ENCODE measurements around the gene DKK3. TPM values are rescaled to one million over a fixed set of nuclear protein-coding genes. Genes with fewer than 3 reads are reported as not detected.

The DKK3 gene
- total RNA-seq, 1 donor from 2014 or later = 23.9 TPM

DNA sequence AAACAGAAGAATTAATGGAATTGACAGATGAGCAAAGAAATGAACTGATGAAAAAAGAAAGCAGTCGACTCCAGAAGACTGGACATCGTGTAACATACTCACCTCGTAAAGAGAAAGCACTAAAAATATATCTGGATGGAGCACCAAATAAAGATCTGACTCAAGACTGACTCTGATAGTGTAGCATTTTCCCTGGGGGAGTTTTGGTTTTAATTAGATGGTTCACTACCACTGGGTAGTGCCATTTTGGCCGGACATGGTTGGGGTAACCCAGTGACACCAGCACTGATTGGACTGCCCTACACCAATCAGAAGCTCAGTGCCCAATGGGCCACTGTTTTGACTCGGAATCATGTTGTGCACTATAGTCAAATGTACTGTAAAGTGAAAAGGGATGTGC is 52.4 kb downstream of the DKK3 start:
- Mint-ChIP-seq H3K4me1 (peaks cover 10% of the 10 kb centered on the region), H3K4me3 (no peak overlapping the region), H3K36me3 (peaks cover 55% of the 10 kb centered on the region), H3K27ac (no peak overlapping the region), H3K27me3 (ENCODE audit: insufficient read depth, low read depth) (no peaks in the 10 kb centered on the region), H3K9me3 (no peaks in the 10 kb centered on the region)
- Histone ChIP-seq H3K79me2 (ENCODE audit: low read depth) (no peaks in the 10 kb centered on the region), H3K4me3 (no peak overlapping the region), H3K9me3 (ENCODE audit: low read depth) (no peaks in the 10 kb centered on the region), H4K20me1 (ENCODE audit: low read depth) (no peaks in the 10 kb centered on the region), H3K4me2 (no peak overlapping the region), H2AFZ (replicated peaks) (no peak overlapping the region), H3K27ac (no peak overlapping the region), H3K27me3 (no peaks in the 10 kb centered on the region), H3F3A (ENCODE audit: low read depth) (peaks cover 8% of the 10 kb centered on the region), H3K36me3 (peaks cover 3% of the 10 kb centered on the region), H3K4me1 (peaks cover 19% of the 10 kb centered on the region), H3K9ac (no peak overlapping the region)
- TF ChIP-seq EZH2phosphoT487 (IDR thresholded peaks at IDR 0.05) (no peak), EZH2 (IDR thresholded peaks at IDR 0.05) (no peak)
- TF ChIP-seq, protein P1, sequence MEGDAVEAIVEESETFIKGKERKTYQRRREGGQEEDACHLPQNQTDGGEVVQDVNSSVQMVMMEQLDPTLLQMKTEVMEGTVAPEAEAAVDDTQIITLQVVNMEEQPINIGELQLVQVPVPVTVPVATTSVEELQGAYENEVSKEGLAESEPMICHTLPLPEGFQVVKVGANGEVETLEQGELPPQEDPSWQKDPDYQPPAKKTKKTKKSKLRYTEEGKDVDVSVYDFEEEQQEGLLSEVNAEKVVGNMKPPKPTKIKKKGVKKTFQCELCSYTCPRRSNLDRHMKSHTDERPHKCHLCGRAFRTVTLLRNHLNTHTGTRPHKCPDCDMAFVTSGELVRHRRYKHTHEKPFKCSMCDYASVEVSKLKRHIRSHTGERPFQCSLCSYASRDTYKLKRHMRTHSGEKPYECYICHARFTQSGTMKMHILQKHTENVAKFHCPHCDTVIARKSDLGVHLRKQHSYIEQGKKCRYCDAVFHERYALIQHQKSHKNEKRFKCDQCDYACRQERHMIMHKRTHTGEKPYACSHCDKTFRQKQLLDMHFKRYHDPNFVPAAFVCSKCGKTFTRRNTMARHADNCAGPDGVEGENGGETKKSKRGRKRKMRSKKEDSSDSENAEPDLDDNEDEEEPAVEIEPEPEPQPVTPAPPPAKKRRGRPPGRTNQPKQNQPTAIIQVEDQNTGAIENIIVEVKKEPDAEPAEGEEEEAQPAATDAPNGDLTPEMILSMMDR (IDR thresholded peaks at IDR 0.05) = no peak
- no peak for DNase-seq (ENCODE audit: low spot score)

DNA sequence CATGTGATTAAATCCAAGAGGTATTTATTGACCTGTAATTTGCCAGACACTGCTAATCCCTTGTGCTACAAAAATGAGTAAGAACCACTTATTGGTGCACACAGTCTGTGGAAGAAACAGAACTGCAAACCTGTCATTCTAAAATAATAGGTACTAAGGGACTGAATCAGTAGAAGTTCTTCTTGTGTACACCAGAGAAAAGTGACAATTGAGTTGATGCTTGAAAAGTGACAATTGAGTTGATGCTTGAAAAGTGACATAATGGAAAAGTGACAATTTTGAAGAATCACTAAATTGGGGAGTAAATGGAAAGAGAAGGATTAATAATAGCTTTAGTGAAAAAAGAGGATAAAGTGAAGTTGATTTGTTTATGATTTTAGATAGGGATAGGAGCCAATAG is 56.4 kb downstream of the DKK3 start:
- no peaks in the 10 kb centered on the region for H3K27me3 Mint-ChIP-seq (ENCODE audit: insufficient read depth, low read depth)
- Histone ChIP-seq H3K4me2 (no peak overlapping the region), H3K4me1 (no peaks in the 10 kb centered on the region), H3K27me3 (no peaks in the 10 kb centered on the region), H3K27ac (no peak overlapping the region), H4K20me1 (ENCODE audit: low read depth) (no peaks in the 10 kb centered on the region), H3K79me2 (ENCODE audit: low read depth) (no peaks in the 10 kb centered on the region), H3K4me3 (no peak overlapping the region), H3K9me3 (ENCODE audit: low read depth) (no peaks in the 10 kb centered on the region), H2AFZ (replicated peaks) (no peak overlapping the region), H3K36me3 (peaks cover 16% of the 10 kb centered on the region), H3K9ac (no peak overlapping the region), H3F3A (ENCODE audit: low read depth) (no peaks in the 10 kb centered on the region)
- H3K4me1 Mint-ChIP-seq = peaks cover under 1% of the 10 kb centered on the region
- no peak overlapping the region for H3K27ac Mint-ChIP-seq
- H3K36me3 Mint-ChIP-seq = peaks cover 56% of the 10 kb centered on the region
- H3K4me3 Mint-ChIP-seq = no peak overlapping the region
- no peak for TF ChIP-seq EZH2phosphoT487 (IDR thresholded peaks at IDR 0.05)
- no peak for TF ChIP-seq EZH2 (IDR thresholded peaks at IDR 0.05)
- TF ChIP-seq, protein P1 (IDR thresholded peaks at IDR 0.05) = no peak
- no peaks in the 10 kb centered on the region for H3K9me3 Mint-ChIP-seq
- no peak for DNase-seq (ENCODE audit: low spot score)

DNA sequence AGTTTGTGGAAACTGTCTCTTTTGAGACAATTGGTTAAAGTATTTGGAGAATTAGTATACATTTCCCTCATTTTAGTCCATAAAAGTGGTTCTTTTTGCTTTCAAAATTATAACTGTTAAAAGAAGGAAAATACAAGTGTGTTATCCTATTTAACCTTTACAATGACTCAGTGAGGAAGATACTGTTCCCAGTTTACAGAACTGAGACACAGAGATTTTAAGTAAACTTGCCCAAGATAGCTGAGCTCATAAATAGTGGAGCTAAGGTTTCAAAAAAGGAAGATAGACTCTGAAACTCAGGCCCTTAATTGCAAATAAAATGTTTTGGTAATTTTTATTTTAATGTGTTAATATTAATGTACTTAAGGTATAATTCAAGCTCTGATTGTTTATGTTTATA is 58.9 kb downstream of the DKK3 start:
- Histone ChIP-seq H3F3A (ENCODE audit: low read depth) (no peaks in the 10 kb centered on the region), H3K4me2 (no peak overlapping the region), H3K9ac (no peak overlapping the region), H3K79me2 (ENCODE audit: low read depth) (no peaks in the 10 kb centered on the region), H3K9me3 (ENCODE audit: low read depth) (no peaks in the 10 kb centered on the region), H4K20me1 (ENCODE audit: low read depth) (no peaks in the 10 kb centered on the region), H3K4me1 (no peaks in the 10 kb centered on the region), H3K27me3 (no peaks in the 10 kb centered on the region), H3K4me3 (no peak overlapping the region), H2AFZ (replicated peaks) (no peak overlapping the region), H3K36me3 (peaks cover 18% of the 10 kb centered on the region), H3K27ac (no peak overlapping the region)
- Mint-ChIP-seq H3K4me3 (no peak overlapping the region), H3K27me3 (ENCODE audit: insufficient read depth, low read depth) (no peaks in the 10 kb centered on the region), H3K4me1 (peaks cover 8% of the 10 kb centered on the region), H3K9me3 (no peaks in the 10 kb centered on the region), H3K27ac (no peak overlapping the region), H3K36me3 (peaks cover 53% of the 10 kb centered on the region)
- DNase-seq (ENCODE audit: low spot score) = no peak
- no peak for TF ChIP-seq EZH2 (IDR thresholded peaks at IDR 0.05)
- TF ChIP-seq, protein P1 (IDR thresholded peaks at IDR 0.05) = no peak
- no peak for TF ChIP-seq EZH2phosphoT487 (IDR thresholded peaks at IDR 0.05)

All from neural progenitor cell (in vitro differentiated cells).